Keratinocyte (primary cell): Measurements from ENCODE around the gene MNAT1.

Experiments used
- CTCF ChIP-seq, 3 experiments: IDR thresholded peaks in 1 of 3; conservative IDR thresholded peaks in 1 of 3; optimal IDR thresholded peaks in 1 of 3; 2 replicates in 2 of 3; 3 replicates in 1 of 3; pipeline versions ENCODE3 to v1.5.1; 2011; ENCODE audit warnings: low read length in 3 of 3, mild to moderate bottlenecking in 3 of 3, moderate library complexity in 2 of 3, control low read depth in 1 of 3, inconsistent platforms in 1 of 3; ENCODE audit not compliant: insufficient read depth in 2 of 3; ENCODE audit errors: extremely low read depth in 1 of 3
- EZH2 ChIP-seq: IDR thresholded peaks from one replicate; pipeline ENCODE4 v1.6.1; 2012; ENCODE audit warnings: inconsistent platforms, mild to moderate bottlenecking, low read length, moderate library complexity

- TF ChIP-seq CTCF (optimal IDR thresholded peaks at IDR 0.05 in 1 of 3, IDR thresholded peaks at IDR 0.05 in 1 of 3, conservative IDR thresholded peaks at IDR 0.05 in 1 of 3; ENCODE audit: extremely low read depth in 1 of 3, insufficient read depth in 2 of 3, low read length in 3 of 3) (no peak), EZH2 (no peak)
These were observed 12.5 kb upstream of the MNAT1 start for GRCh38 chr14:60722107-60722356.
